Uterus (tissue), 2 donors: ENCODE results near the gene MIAT.

Experiments used
- POLR2A ChIP-seq, 2 donors: fragments of 450-650 bp; IDR thresholded peaks; one replicate each; pipeline ENCODE4 v1.6.1; 2016; ENCODE audit warnings: antibody characterized with exemption in 2 of 2, mild to moderate bottlenecking in 1 of 2, moderate library complexity in 1 of 2
- TF ChIP-seq, protein P1 (sequence below), 4 experiments: fragments of 200-600 bp in 2 of 4; fragments of 450-650 bp in 2 of 4; sonication (generic) in 2 of 4; IDR thresholded peaks; one replicate each; pipeline ENCODE4 v1.5.1; 2016 to 2019; ENCODE audit warnings: antibody characterized with exemption in 4 of 4, mild to moderate bottlenecking in 2 of 4, moderate library complexity in 1 of 4

DNA sequence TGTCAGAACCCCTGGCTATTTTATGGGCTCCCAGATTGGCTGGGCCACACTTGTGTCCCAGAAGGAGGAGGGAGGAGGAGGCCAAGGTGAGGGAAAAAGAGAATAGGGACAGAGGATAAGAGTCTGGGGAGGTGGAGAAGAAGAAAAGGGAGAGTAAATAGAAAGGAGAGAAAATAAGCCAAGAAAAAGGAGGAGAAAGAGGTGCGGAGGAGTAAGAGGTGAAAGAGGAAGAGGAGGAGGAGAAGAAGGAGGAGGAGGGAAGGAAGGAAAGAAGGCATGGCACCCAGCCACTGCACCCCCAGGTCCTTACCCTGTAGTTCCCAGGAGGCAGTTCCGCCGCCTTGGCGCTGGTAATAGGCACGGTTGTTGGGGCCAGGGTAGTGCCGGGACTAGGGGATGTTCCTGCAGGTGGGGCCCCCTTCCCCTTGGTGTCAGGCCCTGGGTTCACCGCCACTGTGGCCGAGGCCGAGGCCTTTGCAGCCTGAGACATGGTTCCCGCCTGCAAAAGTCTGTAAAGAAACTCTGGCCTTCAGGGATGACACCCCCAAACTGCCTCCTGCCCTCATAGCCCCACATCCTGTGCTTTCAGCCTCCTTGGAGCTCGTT, 41.5 kb upstream of the MIAT start:
- TF ChIP-seq, protein P1, sequence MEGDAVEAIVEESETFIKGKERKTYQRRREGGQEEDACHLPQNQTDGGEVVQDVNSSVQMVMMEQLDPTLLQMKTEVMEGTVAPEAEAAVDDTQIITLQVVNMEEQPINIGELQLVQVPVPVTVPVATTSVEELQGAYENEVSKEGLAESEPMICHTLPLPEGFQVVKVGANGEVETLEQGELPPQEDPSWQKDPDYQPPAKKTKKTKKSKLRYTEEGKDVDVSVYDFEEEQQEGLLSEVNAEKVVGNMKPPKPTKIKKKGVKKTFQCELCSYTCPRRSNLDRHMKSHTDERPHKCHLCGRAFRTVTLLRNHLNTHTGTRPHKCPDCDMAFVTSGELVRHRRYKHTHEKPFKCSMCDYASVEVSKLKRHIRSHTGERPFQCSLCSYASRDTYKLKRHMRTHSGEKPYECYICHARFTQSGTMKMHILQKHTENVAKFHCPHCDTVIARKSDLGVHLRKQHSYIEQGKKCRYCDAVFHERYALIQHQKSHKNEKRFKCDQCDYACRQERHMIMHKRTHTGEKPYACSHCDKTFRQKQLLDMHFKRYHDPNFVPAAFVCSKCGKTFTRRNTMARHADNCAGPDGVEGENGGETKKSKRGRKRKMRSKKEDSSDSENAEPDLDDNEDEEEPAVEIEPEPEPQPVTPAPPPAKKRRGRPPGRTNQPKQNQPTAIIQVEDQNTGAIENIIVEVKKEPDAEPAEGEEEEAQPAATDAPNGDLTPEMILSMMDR (IDR thresholded peaks at IDR 0.05), result no peak
- no peak for TF ChIP-seq POLR2A (IDR thresholded peaks at IDR 0.05)
